GM21529 (cell line): ENCODE measurements around the gene ZNF638.

ENCODE experiments used
- ATAC-seq: cut with Tn5 transposase; IDR thresholded peaks from one replicate; pipeline ENCODE4 v1.9.1; 2021; ENCODE audit not compliant: unreplicated experiment

ZNF638 gene

DNA sequence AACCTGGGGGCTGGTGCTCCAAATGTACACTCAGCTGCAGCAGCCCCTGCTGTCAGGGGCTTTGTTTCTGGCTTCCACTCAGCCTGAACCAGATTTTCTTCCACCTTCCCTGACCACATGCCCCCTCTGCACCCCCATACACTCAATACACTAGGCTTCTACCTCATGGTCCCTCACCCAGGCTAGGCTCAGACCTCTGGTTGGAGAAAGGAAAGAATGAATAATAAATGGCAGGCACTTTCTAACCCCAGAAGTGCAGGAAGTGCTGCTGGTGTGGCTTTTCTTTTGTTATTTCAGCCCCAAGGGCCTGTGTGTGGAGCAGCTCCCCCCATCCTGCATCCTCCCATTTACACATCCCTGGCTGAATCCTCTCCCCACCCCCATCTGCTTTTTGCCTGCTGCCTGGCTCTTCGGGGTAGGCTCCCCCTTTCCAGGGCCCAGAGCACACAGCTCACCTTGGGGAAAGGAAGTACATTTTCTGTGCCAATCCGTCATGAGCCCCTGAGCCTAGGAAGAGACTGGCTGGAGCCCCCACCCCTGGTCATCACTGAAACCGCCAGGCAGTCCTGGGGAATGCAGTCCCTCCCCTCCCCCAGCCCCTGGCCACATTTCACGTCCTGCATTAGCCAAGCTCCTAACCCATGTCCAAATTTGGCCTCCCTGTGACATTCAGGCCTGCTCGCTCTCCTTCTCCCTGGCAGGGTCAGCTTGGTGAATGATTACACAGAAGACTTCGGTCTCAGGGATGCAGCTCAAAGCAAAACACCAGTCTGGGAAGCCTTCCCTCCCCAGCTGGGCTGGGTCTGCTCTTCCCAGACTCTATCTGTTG is 124.4 kb downstream of the ZNF638 start:
- no peak for ATAC-seq

DNA sequence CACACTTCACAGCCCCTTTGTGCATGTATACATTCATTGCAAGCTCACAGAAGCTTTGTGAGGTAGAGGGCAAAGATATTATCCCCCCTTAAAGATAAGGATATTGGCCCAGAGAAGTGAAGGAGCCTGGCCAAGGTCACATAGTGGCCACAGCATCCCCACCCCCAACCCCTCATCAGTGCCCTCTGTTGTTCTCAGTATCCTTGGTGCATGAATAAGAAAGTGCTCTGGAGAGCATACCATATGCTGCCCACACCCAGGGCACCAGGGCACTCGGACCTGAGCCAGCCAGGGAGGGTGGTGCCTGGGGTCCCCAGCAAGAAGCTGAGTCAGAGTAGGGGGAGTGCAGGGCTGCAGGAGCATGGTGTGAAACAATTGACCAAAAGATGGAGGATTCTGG is 125.0 kb downstream of the ZNF638 start:
- ATAC-seq, result no peak

DNA sequence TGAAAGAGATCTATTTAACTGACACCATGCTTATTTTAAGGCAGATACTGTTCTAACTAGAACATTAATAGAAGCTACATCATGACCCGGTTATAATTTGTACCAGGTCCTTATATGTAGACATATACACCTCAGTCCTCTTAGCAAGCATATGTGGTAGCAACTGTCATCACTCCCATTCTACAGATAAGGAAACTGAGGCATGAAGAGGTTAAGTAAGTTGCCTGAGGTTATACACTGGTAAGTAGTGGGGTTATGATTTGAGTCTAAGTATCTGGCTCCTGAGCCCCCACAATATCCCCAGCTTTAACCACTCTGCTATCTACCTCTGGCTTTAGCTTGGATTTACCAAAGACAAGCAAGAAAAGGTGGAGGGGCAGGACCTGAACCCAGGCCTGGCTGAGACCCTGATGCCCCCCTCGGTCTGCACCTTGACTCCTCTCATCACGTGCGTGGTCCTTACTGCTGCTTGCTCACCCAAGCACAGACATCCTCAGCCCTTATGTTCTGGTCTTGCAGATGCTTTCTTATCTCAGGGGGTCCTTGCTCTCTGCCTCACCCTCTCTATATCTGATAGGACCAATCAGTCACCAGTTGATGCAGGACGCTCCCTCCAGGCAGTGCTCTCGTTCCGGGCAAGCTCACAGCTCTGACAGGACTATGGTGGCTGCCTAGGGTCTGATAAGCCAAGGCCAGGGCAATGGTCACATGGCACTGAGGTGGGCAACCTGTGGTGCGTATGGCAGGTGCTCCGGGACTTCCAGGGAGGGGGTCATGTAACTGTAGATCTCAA is 125.7 kb downstream of the ZNF638 start:
- no peak for ATAC-seq

DNA sequence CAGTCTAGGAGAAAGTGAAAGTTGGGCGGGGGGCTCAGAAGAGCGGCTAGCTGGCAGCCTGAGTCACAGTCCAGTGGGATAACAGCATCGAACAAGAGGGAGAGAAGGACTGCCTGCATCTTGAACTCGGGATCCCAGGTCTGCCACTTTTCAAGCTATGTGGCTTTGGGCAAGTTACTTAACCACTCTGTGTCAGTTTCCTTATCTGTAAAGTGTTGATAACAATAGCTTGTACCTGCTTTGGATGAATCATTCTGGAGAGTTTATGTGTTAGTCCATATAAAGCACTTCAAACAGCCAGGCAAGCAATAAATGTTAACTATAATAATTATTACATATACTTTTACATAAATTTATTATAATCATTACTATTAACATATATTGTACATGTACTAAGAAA is 126.3 kb downstream of the ZNF638 start:
- ATAC-seq, result no peak

DNA sequence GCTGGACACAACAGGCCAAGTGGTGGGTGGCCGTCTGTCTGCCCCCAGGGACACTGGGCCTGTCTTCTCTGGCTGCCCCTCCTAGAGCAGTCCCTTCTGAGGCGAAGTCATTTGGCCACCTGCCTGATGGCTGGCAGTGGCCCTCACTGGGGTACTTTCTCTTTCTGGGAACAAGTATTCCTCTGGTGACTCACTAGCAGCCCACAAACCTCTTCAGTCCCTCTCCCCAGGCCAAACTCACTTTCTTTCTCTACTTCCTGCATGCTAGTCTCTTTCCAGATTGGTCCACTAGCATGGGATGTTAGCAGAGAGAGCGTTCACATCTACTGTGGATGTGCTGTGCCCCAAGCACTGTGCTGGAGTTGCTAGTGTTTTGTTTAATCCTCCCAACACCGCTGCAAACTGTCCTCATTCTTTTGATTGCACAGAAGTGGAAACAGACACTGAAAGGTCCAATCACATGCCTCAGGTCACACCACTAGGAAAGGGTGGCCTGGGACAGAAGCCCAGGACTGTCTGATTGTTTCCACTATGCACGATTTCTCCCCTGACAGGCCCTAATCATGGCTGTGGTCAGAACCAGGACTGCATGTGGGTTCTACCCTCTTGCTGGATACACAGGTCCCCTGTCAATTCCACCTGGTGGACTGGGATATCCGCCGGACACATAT is 127.0 kb downstream of the ZNF638 start:
- ATAC-seq, result no peak

DNA sequence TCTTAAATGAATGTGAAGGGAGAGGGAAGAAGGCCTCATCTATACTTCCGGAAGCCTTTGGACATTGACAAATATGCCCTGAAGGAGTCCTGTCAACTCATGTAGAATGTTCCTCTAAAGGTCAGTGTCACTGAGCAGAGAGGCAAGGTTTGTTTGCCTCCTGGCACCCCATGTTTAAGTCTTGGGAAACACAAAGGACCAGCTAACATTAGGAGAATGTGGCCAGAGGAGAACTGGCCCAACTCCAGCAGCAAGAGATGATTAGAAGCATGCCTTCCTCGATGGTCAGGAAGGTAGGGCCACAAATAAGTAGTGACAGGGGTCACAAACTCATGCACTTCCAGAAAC is 127.5 kb downstream of the ZNF638 start:
- no peak for ATAC-seq

DNA sequence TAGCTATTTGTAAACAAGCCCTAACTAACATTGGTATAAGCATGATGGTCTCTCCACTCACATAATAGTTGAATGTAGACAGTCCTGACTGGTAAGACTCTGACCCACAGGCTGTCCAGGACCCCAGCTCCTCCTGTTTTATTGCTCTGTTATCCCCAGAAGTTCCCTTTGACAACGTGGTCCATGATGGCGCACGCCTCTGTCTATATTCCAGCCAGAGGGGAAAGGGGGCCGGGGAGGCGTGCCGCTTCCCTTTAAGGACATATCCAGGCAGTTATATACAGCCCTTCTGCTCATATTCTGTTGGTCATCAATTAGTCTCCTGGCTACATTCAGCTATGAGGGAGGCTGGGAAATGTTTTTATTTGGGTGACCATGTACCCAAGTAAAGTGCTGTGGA is 128.5 kb downstream of the ZNF638 start:
- no peak for ATAC-seq

DNA sequence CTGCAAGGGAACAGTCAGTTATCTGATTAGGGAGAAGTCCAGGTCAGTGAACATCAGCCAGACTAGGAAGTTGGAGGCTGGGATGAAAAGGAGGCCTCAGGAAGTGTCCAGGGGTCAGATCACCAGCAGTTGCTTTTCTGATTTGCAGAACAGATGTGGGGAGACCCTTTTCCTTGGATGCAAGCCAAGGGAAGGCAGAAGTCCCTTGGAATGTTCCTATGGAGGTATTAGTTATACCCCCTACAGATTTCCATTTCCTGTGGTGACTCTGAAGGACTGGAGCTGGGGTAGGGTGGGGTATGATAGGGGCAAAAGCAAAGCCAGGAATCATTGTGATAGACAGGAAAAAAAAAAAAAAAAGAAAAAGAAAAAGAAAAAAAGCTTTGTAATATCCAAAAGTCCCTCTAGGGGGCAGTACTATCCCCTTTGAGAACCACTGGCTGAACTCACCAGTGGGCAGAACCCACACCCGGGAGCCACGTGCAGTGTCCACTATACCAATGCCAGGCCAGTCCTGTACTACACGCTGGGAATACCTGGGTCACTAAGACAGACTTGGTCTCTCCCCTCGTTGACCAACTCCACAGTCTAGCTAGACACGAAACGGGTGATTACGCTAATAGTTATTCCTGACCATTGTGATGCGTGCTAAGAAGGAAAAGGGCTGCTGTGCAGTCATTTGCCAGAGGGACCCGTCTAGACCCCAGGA is 129.2 kb downstream of the ZNF638 start:
- no peak for ATAC-seq

DNA sequence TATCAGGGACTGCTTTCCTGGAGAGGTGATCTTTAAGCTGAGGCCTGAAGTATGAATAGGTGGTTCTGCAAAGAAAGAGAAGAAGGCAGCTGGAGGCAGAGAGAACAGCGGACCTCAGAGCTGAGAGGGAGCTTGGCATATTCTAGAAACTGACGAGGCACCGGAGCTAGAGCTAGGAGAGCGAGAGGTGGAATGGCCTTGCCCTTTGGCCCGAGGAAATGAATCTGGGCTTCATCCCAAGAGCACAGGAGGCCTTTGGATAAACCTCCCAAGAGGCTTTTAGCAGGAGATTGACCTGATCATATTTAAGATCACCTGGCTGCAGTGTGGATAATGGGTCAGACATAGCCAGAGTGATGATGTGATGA is 129.7 kb downstream of the ZNF638 start:
- ATAC-seq, result no peak

DNA sequence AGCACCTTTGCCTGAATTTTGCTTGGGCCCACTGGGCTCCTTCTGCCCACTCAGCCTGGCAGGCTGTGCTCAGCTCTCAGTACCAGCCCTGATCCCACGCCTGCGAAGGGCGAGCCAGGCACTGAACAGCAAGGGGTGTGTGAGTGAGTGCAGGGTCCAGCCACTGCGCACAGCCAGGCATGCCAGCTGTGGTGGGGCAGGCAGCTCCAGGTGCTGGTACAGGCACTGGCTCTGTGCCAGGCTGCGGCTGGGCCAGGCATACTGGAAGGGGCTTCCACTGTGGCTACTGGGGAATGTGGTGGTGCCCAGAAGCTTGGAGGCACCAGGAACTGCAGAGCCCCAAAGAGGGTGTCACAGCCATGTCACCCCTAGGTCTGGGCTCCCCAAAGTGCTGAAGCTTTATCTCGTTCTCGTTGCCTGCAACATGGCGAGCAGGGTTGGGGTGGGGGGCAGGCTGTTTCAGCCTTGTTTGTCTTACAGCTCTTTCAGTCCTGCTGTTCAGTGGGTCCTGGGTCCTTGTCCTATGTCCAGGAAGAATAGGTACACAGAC is 130.5 kb downstream of the ZNF638 start:
- no peak for ATAC-seq

DNA sequence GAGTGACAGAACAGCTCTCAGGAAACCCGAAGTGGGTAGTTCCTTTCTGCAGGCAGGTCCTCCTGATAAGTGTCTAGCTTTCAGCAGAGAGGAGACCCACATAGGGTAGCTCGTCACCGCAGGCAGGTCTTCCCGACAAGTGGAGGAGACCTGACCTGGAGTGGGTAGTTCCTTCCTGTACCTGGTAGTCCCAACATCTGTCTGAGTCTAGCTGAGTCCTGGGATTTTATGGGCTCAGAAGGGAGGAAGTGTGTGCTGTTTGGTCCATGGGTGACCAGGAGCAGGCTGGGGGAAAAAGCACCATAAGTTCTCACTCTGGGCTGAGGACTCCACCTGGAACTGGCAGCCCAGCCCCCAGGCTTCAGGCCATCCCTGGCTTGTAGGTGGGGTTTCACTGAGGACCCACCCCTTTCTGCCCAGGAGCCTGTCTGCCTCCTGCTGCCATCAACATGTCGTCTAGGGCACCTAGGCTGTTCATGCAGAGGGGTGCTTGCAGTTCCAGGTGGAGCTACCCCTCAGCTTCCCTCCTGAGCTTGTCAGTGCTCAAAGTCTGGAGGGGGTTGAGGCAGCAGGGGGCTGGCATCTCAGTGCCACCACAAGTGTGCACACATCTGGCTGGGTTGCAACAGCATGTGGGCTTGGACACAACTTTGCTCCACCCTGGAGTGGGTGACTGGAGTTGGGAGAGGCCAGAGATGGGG is 131.2 kb downstream of the ZNF638 start:
- ATAC-seq, result no peak

DNA sequence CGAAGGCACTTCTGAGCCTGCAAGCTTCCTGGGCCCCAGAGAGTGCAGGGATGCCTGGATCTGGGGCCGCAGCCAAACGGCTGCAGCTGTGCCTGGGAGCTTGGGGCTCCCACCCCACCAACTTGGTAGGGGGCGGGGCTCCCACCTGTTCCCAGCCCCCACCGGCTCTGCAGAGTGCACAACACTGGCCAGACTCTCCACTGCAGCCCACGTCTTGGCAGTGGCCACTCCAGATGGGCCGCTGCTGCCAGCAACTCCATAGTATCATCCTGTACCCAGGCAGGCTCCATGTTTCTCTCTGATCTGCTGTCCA is 131.7 kb downstream of the ZNF638 start:
- ATAC-seq, result no peak

DNA sequence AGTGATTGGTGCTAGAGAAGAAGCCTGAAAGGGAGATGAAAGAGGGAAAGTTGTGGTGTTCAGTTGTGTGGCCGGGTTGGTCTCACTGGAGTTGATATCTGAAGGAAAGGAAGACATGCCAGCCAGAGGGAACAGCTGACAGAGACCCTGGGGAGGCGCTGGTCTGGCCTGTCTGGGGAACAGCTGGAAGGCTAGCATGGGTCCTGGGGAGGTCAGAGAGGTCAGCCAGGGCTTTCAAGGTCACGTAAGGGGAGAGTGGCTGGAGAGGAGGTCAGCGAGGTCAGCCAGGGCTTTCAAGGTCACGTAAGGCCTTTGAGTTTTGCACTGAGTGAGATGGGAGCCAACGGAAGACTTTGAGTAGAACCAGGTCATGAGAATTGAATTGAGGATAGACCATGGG is 132.8 kb downstream of the ZNF638 start:
- ATAC-seq, result no peak

DNA sequence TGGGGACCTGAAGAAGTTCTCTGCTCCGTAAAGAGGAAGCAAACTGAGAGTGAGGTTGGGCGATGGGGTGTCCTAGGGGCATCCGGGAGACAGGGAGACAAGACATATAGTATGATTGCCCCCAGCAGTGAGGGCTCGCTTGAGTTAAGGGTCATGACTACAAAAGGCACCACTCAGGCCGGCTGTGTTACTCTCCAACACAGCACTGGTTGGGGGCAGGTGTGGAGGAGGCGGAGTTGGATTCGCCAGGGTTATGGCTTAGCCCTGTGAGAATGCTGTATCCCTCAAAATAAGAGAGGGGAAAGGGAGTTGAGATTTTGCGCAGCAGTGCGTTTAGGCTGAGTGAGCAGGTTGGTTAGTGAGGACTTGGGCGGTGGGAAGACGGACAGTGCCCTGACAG is 133.8 kb downstream of the ZNF638 start:
- no peak for ATAC-seq

DNA sequence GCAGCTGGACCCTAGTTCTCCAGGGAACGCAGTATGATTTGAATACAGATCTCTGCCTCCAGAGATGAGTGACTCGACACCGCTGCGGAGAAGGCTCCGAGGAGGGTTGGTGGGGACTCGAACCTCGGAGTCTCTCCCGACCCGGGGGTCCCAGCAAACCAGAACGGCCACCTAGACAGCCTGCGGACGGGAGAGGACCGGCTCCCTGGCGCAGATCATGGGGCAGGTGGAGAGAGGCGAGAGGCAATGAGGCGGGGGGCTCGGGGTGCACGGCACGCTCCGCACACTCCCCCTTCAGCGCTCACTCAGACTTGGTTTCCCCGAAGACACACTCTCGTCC is 134.3 kb downstream of the ZNF638 start:
- ATAC-seq, result no peak

DNA sequence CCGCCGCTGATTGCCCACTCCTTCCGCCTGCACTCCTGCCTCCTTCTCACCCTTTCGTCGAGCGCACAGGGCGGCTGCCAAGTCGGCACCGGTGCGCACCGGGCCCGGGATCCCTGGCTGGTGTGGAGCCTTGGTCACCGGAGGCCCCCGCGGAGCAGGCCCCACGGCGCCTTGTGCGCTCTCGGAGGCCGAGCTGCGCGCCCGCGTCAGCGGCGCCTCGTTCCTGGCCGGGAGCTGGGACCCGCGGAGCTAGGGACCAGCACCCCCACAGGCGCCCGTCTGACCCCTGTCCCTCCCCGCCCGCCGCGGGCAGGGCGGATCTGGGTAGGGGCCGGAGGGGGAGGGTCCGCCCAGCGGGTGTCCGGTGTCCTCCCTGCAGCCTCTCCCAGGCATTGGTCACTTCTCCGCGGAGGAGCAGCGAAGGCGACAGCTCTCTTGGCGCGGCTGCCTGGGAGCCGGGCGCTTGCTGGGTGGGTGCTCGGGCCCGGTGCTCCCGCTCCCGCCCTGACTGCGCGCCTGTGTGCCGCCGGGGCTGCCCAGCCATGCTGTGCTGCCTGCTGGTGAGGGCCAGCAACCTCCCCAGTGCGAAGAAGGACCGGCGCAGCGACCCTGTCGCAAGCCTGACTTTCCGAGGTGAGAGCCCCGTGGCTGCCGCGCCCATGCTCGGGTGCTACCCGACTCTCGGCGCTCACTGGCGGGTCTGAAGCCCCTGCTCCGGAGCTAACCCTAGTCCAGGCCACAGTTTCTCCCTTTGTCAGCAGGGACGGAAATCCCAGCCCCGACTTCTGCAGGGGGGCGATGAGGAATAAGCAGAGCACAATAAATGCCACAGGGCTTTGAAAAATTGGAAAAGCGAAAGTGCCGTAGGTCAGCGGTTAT is 135.0 kb downstream of the ZNF638 start:
- ATAC-seq, result no peak

DNA sequence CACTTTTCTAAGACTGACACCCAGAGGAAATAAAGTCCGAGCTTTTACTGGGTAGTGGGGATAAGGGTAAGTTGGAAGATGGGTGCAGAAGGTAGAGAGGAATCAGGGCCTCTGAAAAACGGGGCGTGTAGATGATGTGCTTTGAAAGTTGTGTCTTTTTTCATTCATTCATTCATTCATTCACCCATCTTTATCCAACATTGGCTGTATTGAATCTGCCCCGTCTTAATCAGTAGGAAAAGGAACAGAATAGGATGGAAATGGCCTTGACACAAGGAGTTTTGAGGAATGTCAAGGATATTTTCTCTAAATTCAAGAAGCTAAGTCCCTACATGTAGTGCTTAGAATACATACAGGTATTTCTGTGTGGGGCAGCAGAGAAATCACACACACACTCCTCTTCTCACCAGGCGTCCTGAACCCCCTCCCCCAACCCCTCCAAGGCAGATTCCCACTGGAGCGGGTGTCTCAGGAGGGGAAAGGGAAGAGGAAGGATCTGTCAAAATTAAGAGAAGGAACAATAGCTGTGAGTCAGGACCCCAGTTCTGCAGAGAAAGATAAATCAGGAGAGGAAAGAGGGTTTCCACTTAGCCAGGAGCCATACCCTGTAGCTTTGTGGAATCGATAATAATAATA is 135.7 kb downstream of the ZNF638 start:
- ATAC-seq, result no peak

DNA sequence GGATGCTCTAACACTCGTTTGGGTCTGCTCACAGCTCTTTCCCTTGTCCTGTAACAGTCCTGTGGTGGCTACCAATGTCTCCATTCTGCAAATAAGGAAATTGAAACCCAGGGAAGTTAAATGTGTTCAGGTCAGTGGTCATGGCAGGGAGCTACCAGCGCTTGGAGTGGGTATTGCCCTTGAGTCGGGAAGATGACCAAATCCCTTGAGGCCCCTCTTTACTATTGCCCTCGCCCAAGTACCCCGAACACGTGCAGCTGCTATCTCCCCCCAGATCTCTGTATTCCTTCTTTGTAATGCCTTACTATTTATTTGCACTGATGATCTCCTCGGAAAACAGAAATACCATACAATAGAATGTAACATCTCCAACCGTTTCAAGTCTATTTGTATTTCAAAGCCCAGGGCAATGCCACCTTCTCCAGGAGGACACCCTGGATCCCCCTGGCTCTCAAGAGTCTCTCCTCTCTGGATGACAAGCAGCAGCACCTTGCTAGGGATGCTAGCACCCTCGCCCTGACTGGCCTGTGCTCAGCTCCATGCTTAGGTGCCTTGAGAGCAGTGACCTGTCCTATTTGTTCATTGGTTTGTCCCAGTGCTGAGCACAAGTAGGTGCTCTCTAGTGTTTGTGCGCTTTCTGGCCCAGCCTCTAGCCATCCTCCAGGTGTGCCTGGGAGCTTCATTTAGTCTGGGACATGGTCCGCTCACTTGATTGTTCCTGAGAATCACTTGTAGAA is 136.9 kb downstream of the ZNF638 start:
- no peak for ATAC-seq
